Activated CD8-positive, alpha-beta T cell treated with anti-CD3 and anti-CD28 coated beads, Interleukin-2, amount 10 ng/mL, durations not matched to agents 7 days and 5 days (primary cell): ENCODE results near the gene ATXN3. TPM values are rescaled to one million over a fixed set of nuclear protein-coding genes. Genes with fewer than 3 reads are reported as not detected.
A peak's percentile ranks its signal among the peaks of the same experiment; 100 is the strongest.

Experiments used
- ATAC-seq: fragments of 150-1000 bp; cut with Tn5 transposase; one replicate; pipeline ENCODE4 v1.10.0; 2021; ENCODE audit warnings: moderate library complexity
- CTCF ChIA-PET: fragments of 350-600 bp; sonication (Branson Sonifier 250); formaldehyde crosslinking; loops from one replicate; lab custom pipeline; 2021; ENCODE audit warnings: antibody characterized with exemption; lab: Charles Lee
- POLR2A ChIA-PET: fragments of 350-600 bp; sonication (Branson Sonifier 250); formaldehyde crosslinking; loops from one replicate; lab custom pipeline; 2021; ENCODE audit warnings: antibody characterized with exemption; lab: Charles Lee
- DNase-seq: peaks from one replicate; pipeline ENCODE4 v3.0.0-alpha.2; 2020
- H3K27ac Mint-ChIP-seq: one replicate; pipeline ENCODE4 v1.8.0; 2021; ENCODE audit warnings: mild to moderate bottlenecking, mixed read lengths
- H3K27me3 Mint-ChIP-seq: one replicate; pipeline ENCODE4 v1.8.0; 2021; ENCODE audit warnings: low read depth, mixed read lengths
- H3K36me3 Mint-ChIP-seq: one replicate; pipeline ENCODE4 v1.8.0; 2021; ENCODE audit warnings: low read depth, mixed read lengths
- H3K4me1 Mint-ChIP-seq: one replicate; pipeline ENCODE4 v1.8.0; 2021; ENCODE audit warnings: low read depth, mixed read lengths
- H3K4me3 Mint-ChIP-seq: one replicate; pipeline ENCODE4 v1.8.0; 2021; ENCODE audit warnings: mild to moderate bottlenecking, mixed read lengths
- H3K9me3 Mint-ChIP-seq: one replicate; pipeline ENCODE4 v1.8.0; 2022; ENCODE audit warnings: mixed read lengths; ENCODE audit not compliant: insufficient read depth
- total RNA-seq, 2 experiments: library from RNA; stranded (reverse); gene quantifications; one replicate each; pipeline ENCODE4 v1.2.3, GENCODE V29; 2021

ATXN3 gene
- total RNA-seq, 2 experiments from 2014 or later, result 25.8 to 26.0 TPM

GRCh38 chr14:92037989-92038388 lies 68.4 kb downstream of the ATXN3 start:
- peak overlapping the region; percentile 66 for H3K27ac Mint-ChIP-seq
- DNase-seq, result no peak
- POLR2A ChIA-PET, result interaction anchor here (1.0 kb wide), 1 partner anchor 84 kb away, joined by 3 read pairs; the partner anchor contains the start of genes CPSF2 and NDUFB1
- H3K27me3 Mint-ChIP-seq, result no peaks in the 10 kb centered on the region
- peak overlapping the region; percentile 96 for H3K4me3 Mint-ChIP-seq
- H3K36me3 Mint-ChIP-seq, result peaks cover 15% of the 10 kb centered on the region
- CTCF ChIA-PET, result interaction anchor here (4.6 kb wide), 1 partner anchor 69 kb away, joined by 29 read pairs; the partner anchor contains the start of gene ATXN3
- ATAC-seq, result no peak
- peaks cover 43% of the 10 kb centered on the region for H3K4me1 Mint-ChIP-seq
- no peaks in the 10 kb centered on the region for H3K9me3 Mint-ChIP-seq

DNA sequence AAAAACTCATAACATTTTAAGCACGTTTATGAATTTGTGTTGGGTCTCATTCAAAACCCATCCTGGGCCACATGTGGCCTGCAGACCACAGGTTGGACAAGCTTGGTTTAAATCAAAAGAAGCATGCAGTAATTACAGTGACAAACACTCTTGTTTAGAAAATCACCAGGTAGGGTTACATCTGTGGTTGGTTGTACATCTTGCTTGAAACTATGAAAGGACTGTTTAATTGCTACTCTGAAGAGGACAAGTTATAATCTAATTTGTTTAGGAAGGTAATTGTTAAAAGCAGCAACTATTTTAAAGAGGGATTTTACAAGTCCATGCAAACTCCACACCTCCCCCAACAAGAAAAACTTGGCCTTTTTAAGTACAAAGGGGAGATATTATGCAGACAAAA lies 70.5 kb downstream of the ATXN3 start:
- ATAC-seq (no peak), DNase-seq (no peak)
- Mint-ChIP-seq H3K36me3 (peaks cover 15% of the 10 kb centered on the region), H3K4me3 (no peak overlapping the region), H3K27ac (no peak overlapping the region), H3K27me3 (no peaks in the 10 kb centered on the region), H3K9me3 (no peaks in the 10 kb centered on the region), H3K4me1 (peaks cover 39% of the 10 kb centered on the region)
- CTCF ChIA-PET, result no interaction called here
- POLR2A ChIA-PET, result interaction anchor here (0.6 kb wide), 1 partner anchor 1209 kb away, joined by 3 read pairs; no protein-coding TSS in a partner anchor

DNA sequence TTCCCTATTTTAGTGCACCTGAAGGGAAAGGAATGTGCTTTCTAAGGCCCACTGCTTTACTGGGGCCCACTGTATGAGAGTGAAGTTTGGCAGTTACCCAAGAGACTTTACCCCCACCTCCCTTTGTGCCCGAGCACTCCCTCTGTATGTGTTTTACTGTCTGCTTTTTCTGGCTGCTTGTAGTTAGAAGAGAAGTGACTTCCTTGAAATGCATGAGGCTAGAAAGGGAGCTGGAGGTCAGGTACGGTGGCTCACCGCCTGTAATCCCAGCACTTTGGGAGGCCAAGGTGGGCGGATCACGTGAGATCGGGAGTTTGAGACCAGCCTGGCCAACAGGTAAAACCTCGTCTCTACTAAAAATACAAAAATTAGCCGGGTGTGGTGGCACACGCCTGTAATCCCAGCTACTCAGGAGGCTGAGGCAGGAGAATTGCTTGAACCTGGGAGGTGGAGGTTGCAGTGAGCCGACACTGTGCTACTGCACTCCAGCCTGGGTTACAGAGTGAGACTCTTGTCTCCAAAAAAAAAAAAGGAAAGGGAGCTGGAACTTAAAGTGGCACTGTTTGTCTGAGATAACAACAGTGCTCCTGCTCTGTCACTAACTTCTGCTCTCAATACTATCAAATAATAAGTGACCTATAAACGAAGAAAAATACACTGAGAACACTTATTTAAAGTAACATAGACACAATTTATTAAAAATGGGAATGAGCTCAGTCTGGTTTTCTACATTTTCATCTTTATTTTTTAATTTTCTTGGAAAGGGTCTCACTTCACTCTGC lies 72.3 kb downstream of the ATXN3 start:
- peaks cover 36% of the 10 kb centered on the region for H3K4me1 Mint-ChIP-seq
- no peak overlapping the region for H3K4me3 Mint-ChIP-seq
- POLR2A ChIA-PET, result interaction anchor here (0.6 kb wide), 1 partner anchor 104 kb away, joined by 3 read pairs; no protein-coding TSS in a partner anchor
- peaks cover 19% of the 10 kb centered on the region for H3K36me3 Mint-ChIP-seq
- CTCF ChIA-PET, result interaction anchor here (0.9 to 2.3 kb wide), 2 partner anchors 11 to 73 kb away, joined by 3 to 7 read pairs; partner anchors contain the start of gene ATXN3
- peak overlapping the region; percentile 33 for H3K27ac Mint-ChIP-seq
- no peaks in the 10 kb centered on the region for H3K9me3 Mint-ChIP-seq
- no peaks in the 10 kb centered on the region for H3K27me3 Mint-ChIP-seq
- ATAC-seq (no peak), DNase-seq (no peak)

- ATAC-seq (no peak), DNase-seq (no peak)
- Mint-ChIP-seq H3K4me1 (peaks cover 29% of the 10 kb centered on the region), H3K9me3 (no peaks in the 10 kb centered on the region), H3K27ac (peak overlapping the region; percentile 33), H3K36me3 (peaks cover 22% of the 10 kb centered on the region), H3K27me3 (no peaks in the 10 kb centered on the region), H3K4me3 (no peak overlapping the region)
- POLR2A ChIA-PET, result interaction anchor here (0.6 kb wide), 1 partner anchor 105 kb away, joined by 3 read pairs; no protein-coding TSS in a partner anchor
- CTCF ChIA-PET, result interaction anchor here (0.9 to 2.3 kb wide), 2 partner anchors 10 to 73 kb away, joined by 3 to 7 read pairs; partner anchors contain the start of gene ATXN3
Observed at GRCh38 chr14:92033433-92033832, 72.9 kb downstream of the ATXN3 start.

GRCh38 chr14:92026548-92027190 lies 79.7 kb downstream of the ATXN3 start:
- DNase-seq (no peak), ATAC-seq (no peak)
- Mint-ChIP-seq H3K27ac (no peak overlapping the region), H3K9me3 (no peaks in the 10 kb centered on the region), H3K4me3 (no peak overlapping the region), H3K36me3 (peaks cover 33% of the 10 kb centered on the region), H3K4me1 (peaks cover 11% of the 10 kb centered on the region), H3K27me3 (no peaks in the 10 kb centered on the region)
- ChIA-PET POLR2A (no interaction called here), CTCF (interaction anchor here (4.3 kb wide), 1 partner anchor 30 kb away, joined by 14 read pairs; no protein-coding TSS in a partner anchor)

- DNase-seq (no peak), ATAC-seq (no peak)
- H3K4me3 Mint-ChIP-seq, result no peak overlapping the region
- H3K27ac Mint-ChIP-seq, result no peak overlapping the region
- H3K9me3 Mint-ChIP-seq, result no peaks in the 10 kb centered on the region
- peaks cover 27% of the 10 kb centered on the region for H3K36me3 Mint-ChIP-seq
- peaks cover 7% of the 10 kb centered on the region for H3K4me1 Mint-ChIP-seq
- no peaks in the 10 kb centered on the region for H3K27me3 Mint-ChIP-seq
- POLR2A ChIA-PET, result no interaction called here
- CTCF ChIA-PET, result no interaction called here
Observed at GRCh38 chr14:92022036-92022435, 84.3 kb downstream of the ATXN3 start.

- no peak for ATAC-seq
- Mint-ChIP-seq H3K4me3 (no peak overlapping the region), H3K27ac (no peak overlapping the region), H3K4me1 (peaks cover 3% of the 10 kb centered on the region), H3K9me3 (no peaks in the 10 kb centered on the region), H3K27me3 (no peaks in the 10 kb centered on the region), H3K36me3 (peaks cover 27% of the 10 kb centered on the region)
- POLR2A ChIA-PET, result no interaction called here
- no peak for DNase-seq
- CTCF ChIA-PET, result interaction anchor here (1.3 kb wide), 1 partner anchor 24 kb away, joined by 3 read pairs; no protein-coding TSS in a partner anchor
Observed at GRCh38 chr14:92021523-92021922, 84.9 kb downstream of the ATXN3 start.

DNA sequence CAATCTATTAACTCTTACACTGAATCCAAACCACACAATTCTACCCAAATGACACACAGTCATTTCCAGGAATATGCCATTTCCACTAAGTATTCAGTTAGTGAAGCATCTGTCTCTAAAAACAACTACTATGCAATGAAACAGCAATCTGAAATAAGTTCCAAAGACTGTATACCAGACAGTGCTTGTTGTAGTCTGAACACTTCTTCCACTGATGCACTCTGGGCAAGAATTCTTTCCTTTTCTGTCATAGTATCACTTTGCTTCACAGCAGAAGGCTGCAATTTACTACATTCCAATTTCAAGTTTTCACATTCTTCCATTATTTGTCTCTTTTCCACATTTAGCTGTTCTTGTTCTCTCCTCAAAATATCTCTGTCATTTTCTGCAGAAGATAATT lies 92.3 kb downstream of the ATXN3 start:
- CTCF ChIA-PET, result interaction anchor here (8.0 kb wide), 1 partner anchor 17 kb away, joined by 45 read pairs; no protein-coding TSS in a partner anchor
- H3K36me3 Mint-ChIP-seq, result peaks cover 47% of the 10 kb centered on the region

DNA sequence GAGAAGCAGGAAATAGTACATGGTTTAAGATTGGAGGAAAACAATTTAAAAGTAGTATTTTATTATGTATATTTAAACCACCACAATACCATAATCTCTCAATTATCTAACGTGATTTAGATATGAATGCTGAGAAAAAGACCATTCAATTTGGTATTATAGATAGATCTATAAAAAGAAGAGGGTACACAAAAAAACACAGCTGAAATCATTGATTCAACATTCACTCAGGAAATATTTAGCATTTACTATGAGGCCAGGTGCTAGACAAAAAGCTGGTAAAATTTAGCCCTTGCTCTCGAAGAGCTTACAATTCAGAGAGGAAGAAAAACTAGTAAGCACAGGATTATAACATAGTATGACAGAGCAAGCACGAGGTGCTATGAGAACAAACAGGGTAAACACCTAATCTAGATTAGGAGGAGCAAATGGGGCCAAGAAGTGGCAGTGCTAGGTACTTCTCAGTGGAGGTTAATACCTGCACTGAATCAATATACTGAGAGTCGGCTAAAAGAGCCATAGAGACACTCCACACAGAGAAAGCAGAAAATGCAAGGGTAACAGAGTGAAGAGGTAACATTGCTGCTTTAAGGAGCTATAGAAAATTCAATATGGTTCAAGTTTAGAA lies 94.1 kb downstream of the ATXN3 start:
- H3K36me3 Mint-ChIP-seq, result peaks cover 57% of the 10 kb centered on the region
- no peak overlapping the region for H3K27ac Mint-ChIP-seq
- H3K4me1 Mint-ChIP-seq, result no peaks in the 10 kb centered on the region
- no peak for ATAC-seq
- H3K27me3 Mint-ChIP-seq, result no peaks in the 10 kb centered on the region
- no peaks in the 10 kb centered on the region for H3K9me3 Mint-ChIP-seq
- H3K4me3 Mint-ChIP-seq, result no peak overlapping the region
- ChIA-PET CTCF (interaction anchor here (1.0 to 8.0 kb wide), 2 partner anchors 13 to 15 kb away, joined by 3 to 45 read pairs; no protein-coding TSS in a partner anchor), POLR2A (interaction anchor here (1.2 kb wide), 1 partner anchor 28 kb away, joined by 5 read pairs; the partner anchor contains the start of gene TRIP11)
- no peak for DNase-seq

More for the DNA sequence above, 92.3 kb downstream of the ATXN3 start:
- Mint-ChIP-seq H3K9me3 (no peaks in the 10 kb centered on the region), H3K27ac (no peak overlapping the region), H3K27me3 (no peaks in the 10 kb centered on the region), H3K4me1 (no peaks in the 10 kb centered on the region), H3K4me3 (no peak overlapping the region)
- DNase-seq (no peak), ATAC-seq (no peak)
- POLR2A ChIA-PET, result interaction anchor here (0.8 kb wide), 1 partner anchor 78 kb away, joined by 6 read pairs; no protein-coding TSS in a partner anchor

GRCh38 chr14:92010644-92011043 lies 95.7 kb downstream of the ATXN3 start:
- H3K27me3 Mint-ChIP-seq, result no peaks in the 10 kb centered on the region
- no peak overlapping the region for H3K27ac Mint-ChIP-seq
- H3K36me3 Mint-ChIP-seq, result peaks cover 55% of the 10 kb centered on the region
- ChIA-PET POLR2A (no interaction called here), CTCF (interaction anchor here (8.0 kb wide), 1 partner anchor 14 kb away, joined by 45 read pairs; no protein-coding TSS in a partner anchor)
- DNase-seq (no peak), ATAC-seq (no peak)
- H3K4me1 Mint-ChIP-seq, result peaks cover 2% of the 10 kb centered on the region
- H3K9me3 Mint-ChIP-seq, result no peaks in the 10 kb centered on the region
- no peak overlapping the region for H3K4me3 Mint-ChIP-seq

GRCh38 chr14:92009604-92010003 lies 96.8 kb downstream of the ATXN3 start:
- ChIA-PET POLR2A (no interaction called here), CTCF (interaction anchor here (8.0 kb wide), 1 partner anchor 13 kb away, joined by 45 read pairs; no protein-coding TSS in a partner anchor)
- Mint-ChIP-seq H3K9me3 (no peaks in the 10 kb centered on the region), H3K27me3 (no peaks in the 10 kb centered on the region), H3K4me3 (no peak overlapping the region), H3K36me3 (peaks cover 61% of the 10 kb centered on the region), H3K4me1 (peaks cover 12% of the 10 kb centered on the region), H3K27ac (no peak overlapping the region)
- DNase-seq, result no peak
- no peak for ATAC-seq
